ENCODE results near the gene PHACTR1.

DNA sequence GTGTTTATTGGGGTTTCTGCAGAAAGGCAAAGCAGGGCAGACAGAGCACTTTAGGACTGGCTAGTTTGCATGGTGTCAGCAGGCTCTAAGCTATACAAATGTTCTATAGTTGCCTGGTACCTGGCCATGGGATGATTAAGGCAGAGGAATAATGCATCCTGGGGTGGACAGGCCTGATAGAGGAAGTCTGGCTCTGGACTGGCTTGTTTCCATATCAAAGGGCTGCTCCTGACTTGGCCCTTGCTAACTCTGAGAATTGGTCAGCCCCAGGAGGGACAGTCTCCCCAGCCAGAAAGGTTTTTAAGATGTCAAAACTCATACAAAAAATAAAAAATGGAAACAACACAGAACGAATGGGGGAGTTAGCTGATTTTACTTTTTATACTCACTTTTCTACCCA, 474.9 kb downstream of the PHACTR1 start:
- TF ChIP-seq, protein P1, sequence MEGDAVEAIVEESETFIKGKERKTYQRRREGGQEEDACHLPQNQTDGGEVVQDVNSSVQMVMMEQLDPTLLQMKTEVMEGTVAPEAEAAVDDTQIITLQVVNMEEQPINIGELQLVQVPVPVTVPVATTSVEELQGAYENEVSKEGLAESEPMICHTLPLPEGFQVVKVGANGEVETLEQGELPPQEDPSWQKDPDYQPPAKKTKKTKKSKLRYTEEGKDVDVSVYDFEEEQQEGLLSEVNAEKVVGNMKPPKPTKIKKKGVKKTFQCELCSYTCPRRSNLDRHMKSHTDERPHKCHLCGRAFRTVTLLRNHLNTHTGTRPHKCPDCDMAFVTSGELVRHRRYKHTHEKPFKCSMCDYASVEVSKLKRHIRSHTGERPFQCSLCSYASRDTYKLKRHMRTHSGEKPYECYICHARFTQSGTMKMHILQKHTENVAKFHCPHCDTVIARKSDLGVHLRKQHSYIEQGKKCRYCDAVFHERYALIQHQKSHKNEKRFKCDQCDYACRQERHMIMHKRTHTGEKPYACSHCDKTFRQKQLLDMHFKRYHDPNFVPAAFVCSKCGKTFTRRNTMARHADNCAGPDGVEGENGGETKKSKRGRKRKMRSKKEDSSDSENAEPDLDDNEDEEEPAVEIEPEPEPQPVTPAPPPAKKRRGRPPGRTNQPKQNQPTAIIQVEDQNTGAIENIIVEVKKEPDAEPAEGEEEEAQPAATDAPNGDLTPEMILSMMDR (IDR thresholded peaks at IDR 0.05) = no peak
- no peak for TF ChIP-seq POLR2A (IDR thresholded peaks at IDR 0.05)

All from lower leg skin (tissue), 3 donors.